Dendritic cell treated with granulocyte-macrophage colony-stimulating factor and Interleukin-4, amounts not matched to agents 40 ng/mL and 50 ng/mL, for 4 days (primary cell): ENCODE data around the gene BROX.
"Not testable (repeated sequence)": the region's sequence is repeated elsewhere in the genome, so short reads cannot be mapped to it uniquely, and the experiment has no call there.

Experiments used
- H3K27ac Mint-ChIP-seq: one replicate; pipeline ENCODE4 v1.8.0; 2022; ENCODE audit warnings: mild to moderate bottlenecking, mixed read lengths
- H3K27me3 Mint-ChIP-seq: one replicate; pipeline ENCODE4 v1.8.0; 2022; ENCODE audit warnings: mild to moderate bottlenecking, mixed read lengths
- H3K36me3 Mint-ChIP-seq: one replicate; pipeline ENCODE4 v1.8.0; 2022; ENCODE audit warnings: low read depth, mixed read lengths
- H3K4me1 Mint-ChIP-seq: one replicate; pipeline ENCODE4 v1.8.0; 2022; ENCODE audit warnings: low read depth, mixed read lengths
- H3K4me3 Mint-ChIP-seq: one replicate; pipeline ENCODE4 v1.8.0; 2022; ENCODE audit warnings: mild to moderate bottlenecking, moderate library complexity, mixed read lengths
- H3K9me3 Mint-ChIP-seq: one replicate; pipeline ENCODE4 v1.8.0; 2022; ENCODE audit warnings: mixed read lengths
- intact Hi-C: fragments of 100-400 bp; cut with micrococcal nuclease; formaldehyde crosslinking; loops from one replicate; pipeline ENCODE4 v1.15.0; 2022

BROX gene

DNA sequence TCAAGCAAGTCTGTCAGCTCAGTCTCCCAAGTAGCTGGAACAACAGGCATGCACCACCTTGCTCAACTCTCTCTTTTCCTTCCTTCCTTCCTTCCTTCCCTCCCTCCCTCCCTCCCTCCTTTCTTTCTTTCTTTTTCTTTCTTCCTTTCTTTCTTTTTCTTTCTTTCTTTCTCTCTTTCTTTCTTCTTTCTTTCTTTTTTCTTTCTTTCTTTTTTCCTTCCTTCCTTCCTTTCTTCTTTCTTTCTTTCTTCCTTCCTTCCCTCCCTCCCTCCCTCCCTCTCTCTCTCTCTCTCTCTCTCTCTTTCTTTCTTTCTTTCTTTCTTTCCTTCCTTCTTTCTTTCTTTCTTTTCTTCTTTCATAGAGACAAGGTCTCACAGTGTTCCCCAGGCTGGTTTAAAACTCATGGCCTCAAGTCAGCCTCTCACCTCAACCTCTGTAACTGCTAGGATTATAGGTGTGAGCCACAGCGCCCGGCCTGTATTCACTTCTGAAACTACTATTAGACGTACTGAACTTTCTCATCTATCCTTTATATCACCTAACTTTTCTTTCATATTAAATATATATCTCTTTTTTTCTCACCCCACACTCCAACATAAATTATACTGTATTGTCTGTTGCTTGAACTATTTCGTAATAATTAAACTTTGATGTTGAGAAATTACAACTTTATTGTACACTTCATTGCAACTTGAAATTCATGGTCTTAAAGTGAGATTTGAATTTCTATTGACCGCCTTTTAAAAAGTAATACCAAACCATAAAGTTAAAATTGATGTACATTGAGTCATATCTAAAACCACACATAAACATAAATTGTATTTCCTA is 29.5 kb downstream of the BROX start:
- H3K4me3 Mint-ChIP-seq, result not testable (repeated sequence)

DNA sequence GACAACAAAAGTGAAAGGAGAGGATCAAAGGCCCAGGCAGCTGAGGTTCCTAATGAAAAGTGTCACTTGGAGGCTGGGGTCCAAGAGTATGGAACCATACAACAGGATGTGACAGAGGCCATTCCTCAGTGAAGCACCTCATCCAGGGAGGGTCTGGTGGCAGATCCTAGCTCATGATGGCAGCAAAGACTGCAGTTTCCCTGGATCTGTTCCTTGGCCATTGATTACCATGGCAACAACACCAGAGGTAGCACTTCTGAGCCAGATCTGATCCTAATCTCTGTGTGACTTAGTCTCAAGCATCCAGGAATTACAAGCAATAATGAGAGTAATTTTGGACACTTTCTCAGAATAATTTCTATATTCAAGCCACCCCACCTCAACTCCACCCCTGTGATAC is 37.6 kb downstream of the BROX start:
- Mint-ChIP-seq H3K27ac (no peak overlapping the region), H3K9me3 (no peaks in the 10 kb centered on the region), H3K4me3 (no peak overlapping the region), H3K36me3 (no peaks in the 10 kb centered on the region), H3K4me1 (peaks cover 6% of the 10 kb centered on the region), H3K27me3 (peaks cover 23% of the 10 kb centered on the region)
- intact Hi-C loops, result no loop called here

More for the DNA sequence above, 29.5 kb downstream of the BROX start:
- H3K9me3 Mint-ChIP-seq, intact Hi-C loops, H3K4me1 Mint-ChIP-seq, H3K36me3 Mint-ChIP-seq, H3K27ac Mint-ChIP-seq: not testable (repeated sequence)
- peaks cover 34% of the 10 kb centered on the region for H3K27me3 Mint-ChIP-seq

DNA sequence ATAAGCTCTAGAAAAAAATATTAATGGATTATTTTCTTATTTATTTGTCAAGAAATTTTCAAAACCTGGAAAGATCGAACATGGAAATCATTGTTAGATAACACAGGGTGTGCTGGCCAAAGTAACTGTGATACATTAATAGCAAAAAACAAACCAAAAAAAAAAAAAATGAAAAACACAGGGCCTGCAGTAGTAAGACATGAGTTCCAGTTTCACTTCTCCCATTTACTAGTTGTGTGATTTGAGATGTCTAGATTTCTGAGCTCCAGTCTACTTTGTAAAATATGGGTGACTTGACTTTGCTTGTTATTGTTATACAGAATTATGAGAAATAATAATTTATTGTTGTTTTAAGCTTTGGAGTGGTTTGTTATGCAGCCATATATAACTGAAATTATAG is 38.3 kb downstream of the BROX start:
- no peak overlapping the region for H3K4me3 Mint-ChIP-seq
- H3K4me1 Mint-ChIP-seq, result peaks cover 6% of the 10 kb centered on the region
- peaks cover 22% of the 10 kb centered on the region for H3K27me3 Mint-ChIP-seq
- H3K9me3 Mint-ChIP-seq, result no peaks in the 10 kb centered on the region
- no peaks in the 10 kb centered on the region for H3K36me3 Mint-ChIP-seq
- intact Hi-C loops, result no loop called here
- H3K27ac Mint-ChIP-seq, result no peak overlapping the region

DNA sequence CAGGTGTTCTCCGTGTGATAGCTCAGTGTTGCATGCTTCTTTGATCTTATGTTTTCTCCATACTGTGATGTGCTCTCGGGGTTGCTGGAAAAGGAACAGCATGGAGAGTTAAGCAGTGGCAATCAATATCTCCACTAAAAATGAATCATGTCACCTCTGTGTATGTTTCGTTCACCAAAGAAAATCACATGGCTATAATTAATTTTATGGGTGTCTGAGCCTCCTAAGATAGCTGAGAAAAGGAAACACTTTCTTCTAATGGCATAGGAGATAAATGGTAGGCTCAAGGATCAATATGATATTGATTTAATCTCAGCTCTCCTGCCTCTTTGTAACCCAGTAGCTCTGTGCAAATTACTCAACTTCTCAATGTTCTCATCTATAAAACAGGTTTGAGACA is 38.9 kb downstream of the BROX start:
- intact Hi-C loops, result no loop called here

DNA sequence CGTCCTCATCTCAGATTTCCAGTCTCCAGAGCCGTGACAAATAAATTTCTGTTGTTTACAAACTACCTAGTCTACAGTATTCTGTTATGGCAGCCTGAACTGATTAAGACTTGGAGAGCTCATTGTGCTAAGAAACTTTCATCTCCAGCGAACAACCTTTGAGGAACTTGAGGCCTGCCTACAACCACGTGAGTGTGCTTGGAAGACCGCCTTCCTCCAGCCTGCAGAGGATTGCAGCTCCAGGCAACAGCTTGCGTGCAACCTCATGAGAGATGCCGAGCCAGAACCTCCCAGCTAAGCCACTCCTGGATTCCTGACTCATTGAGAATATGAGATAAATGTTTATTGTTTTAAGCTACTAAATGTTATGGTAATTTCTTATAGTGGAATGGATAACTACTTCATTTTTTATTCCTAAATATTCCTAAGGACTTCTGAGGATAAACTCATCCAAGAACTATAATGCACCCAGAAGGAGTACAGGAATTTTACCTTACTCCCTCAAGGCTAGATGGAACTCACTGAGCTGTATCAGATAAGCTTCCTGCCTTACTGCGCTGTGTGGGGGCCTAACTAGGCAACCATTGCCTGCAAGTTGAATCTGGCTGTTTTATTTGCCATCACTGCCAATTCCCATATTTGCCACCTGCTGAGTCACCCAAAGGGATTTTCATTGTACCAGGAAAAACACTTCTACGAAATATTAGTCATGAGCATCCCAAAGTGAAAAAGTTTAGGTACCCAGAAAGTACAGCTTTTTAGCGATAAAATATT is 42.2 kb downstream of the BROX start:
- Mint-ChIP-seq H3K36me3 (no peaks in the 10 kb centered on the region), H3K4me1 (peaks cover 6% of the 10 kb centered on the region)
- intact Hi-C loops, result no loop called here

More for the DNA sequence above, 38.9 kb downstream of the BROX start:
- H3K9me3 Mint-ChIP-seq, result no peaks in the 10 kb centered on the region
- H3K27ac Mint-ChIP-seq, result no peak overlapping the region
- H3K27me3 Mint-ChIP-seq, result peaks cover 17% of the 10 kb centered on the region
- H3K36me3 Mint-ChIP-seq, result no peaks in the 10 kb centered on the region
- no peak overlapping the region for H3K4me3 Mint-ChIP-seq
- peaks cover 6% of the 10 kb centered on the region for H3K4me1 Mint-ChIP-seq

DNA sequence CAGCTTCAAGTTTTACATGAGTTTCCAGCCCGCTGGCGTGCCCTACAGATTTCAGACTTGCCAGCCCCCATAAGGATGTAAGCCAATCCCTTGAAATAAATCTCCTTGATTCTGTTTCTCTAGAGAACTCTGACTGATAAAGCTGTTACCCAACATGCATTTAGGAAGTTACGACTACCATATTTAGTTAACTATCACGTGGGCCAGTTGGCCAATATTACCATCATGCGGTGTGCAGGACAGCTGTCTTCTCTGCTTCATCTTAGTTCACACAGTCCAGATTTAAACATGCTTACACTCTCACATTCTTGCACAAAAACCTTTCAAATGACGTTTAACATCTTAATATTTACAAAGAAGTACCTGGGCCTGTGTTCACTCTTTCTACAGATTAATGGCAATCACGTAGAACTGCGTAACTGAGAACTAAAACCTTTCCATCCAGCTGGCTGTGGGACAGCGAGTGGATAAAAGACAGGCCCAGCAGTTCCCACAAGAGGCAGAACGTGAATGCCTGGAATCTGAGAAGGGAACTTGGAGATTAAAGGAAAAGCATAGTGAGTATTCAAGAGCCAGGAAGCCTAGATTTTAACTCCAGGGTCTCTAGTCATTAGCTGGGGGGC is 45.4 kb downstream of the BROX start:
- no peaks in the 10 kb centered on the region for H3K9me3 Mint-ChIP-seq

More for the DNA sequence above, 42.2 kb downstream of the BROX start:
- H3K9me3 Mint-ChIP-seq, result no peaks in the 10 kb centered on the region
- peaks cover 6% of the 10 kb centered on the region for H3K27me3 Mint-ChIP-seq
- no peak overlapping the region for H3K27ac Mint-ChIP-seq
- no peak overlapping the region for H3K4me3 Mint-ChIP-seq

DNA sequence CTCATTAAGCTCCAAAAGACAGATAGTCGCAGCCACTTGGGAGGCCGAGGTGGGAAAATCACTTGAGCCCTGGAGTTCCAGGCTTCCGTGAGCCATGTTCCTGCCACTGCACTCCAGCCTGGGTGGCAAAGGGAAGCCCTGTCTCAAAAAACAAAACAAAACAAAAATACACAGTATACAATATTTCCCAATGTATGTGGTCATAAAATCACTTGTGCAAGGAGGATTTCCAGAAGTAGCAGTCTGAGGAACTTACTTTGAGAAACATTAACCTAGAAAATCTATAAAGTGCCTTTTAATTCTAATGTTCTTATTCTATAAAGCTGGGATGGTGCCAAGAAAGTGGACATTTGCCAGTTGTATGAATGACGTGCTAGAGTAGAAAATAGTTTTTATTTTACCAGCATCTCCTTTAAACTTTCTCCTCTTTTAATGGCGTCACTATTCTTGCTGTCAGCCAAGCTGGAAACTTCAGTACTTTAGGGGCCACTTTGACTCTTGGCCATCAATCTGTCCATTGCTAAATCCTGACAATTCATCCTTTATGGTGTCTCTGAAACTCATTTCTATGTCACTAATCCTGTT is 47.2 kb downstream of the BROX start:
- peaks cover 7% of the 10 kb centered on the region for H3K27me3 Mint-ChIP-seq
- no peaks in the 10 kb centered on the region for H3K9me3 Mint-ChIP-seq
- no peak overlapping the region for H3K4me3 Mint-ChIP-seq
- H3K27ac Mint-ChIP-seq, result no peak overlapping the region
- no peaks in the 10 kb centered on the region for H3K4me1 Mint-ChIP-seq
- no peaks in the 10 kb centered on the region for H3K36me3 Mint-ChIP-seq
- intact Hi-C loops, result no loop called here

More for the DNA sequence above, 45.4 kb downstream of the BROX start:
- intact Hi-C loops, result no loop called here
- H3K27ac Mint-ChIP-seq, result no peak overlapping the region
- H3K4me1 Mint-ChIP-seq, result no peaks in the 10 kb centered on the region
- H3K4me3 Mint-ChIP-seq, result no peak overlapping the region
- peaks cover 6% of the 10 kb centered on the region for H3K27me3 Mint-ChIP-seq
- no peaks in the 10 kb centered on the region for H3K36me3 Mint-ChIP-seq

DNA sequence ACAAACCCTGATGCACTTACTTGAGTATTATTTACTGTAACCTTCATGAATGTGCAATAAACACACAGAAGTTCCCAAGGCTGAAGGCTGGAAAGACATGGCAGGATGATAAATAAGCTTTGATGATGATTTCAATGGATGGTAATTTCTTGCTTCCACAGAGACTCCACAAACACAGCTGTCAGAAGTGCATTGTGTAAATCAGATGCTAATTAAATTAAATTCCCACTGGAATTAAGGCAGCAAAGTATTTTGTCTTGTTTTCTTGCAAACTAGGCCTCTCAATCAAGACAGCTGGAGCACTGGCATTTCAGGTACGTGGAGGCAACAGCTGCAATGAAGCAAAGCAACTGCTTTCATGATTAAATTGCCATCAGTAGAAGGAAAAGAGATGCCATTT is 48.7 kb downstream of the BROX start:
- no peak overlapping the region for H3K27ac Mint-ChIP-seq
- no peak overlapping the region for H3K4me3 Mint-ChIP-seq
- intact Hi-C loops, result no loop called here
- no peaks in the 10 kb centered on the region for H3K9me3 Mint-ChIP-seq
- H3K36me3 Mint-ChIP-seq, result no peaks in the 10 kb centered on the region
- H3K27me3 Mint-ChIP-seq, result peaks cover 7% of the 10 kb centered on the region
- H3K4me1 Mint-ChIP-seq, result no peaks in the 10 kb centered on the region

DNA sequence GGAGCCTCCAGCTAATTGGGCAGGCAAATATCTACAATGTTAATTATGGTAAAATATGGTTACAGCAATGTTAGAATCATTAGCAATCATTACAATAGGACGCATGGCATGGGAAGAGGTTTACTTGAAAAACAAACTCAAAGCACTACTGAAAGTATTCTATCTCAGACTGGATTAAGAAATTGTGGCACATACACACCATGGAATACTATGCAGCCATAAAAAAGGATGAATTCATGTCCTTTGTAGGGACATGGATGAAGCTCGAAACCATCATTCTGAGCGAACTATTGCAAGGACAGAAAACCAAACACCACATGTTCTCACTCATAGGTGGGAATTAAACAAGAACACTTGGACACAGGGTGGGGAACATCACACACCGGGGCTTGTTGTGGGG is 49.8 kb downstream of the BROX start:
- H3K36me3 Mint-ChIP-seq, H3K27ac Mint-ChIP-seq, H3K27me3 Mint-ChIP-seq, H3K9me3 Mint-ChIP-seq, H3K4me3 Mint-ChIP-seq, intact Hi-C loops, H3K4me1 Mint-ChIP-seq: not testable (repeated sequence)

DNA sequence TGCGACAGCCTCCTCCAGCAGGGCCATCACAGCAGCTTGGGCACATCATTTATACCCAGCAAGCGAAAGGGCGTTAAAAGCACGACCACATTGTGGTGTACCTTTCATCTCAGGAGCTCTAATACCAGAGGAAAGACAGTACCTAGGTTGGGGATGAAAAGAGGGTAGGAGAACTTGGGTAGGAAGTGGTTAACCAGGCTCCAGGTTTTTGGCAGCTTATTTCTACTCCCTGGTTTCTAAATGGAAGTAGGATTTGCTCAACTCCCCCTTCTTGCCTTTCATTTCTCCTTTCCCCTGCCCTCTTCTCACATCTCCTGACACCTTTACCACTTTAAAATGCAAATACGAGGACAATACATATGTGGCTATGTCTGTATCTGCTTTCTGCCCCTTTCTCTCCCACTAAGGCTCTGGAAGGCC is 54.8 kb downstream of the BROX start:
- no peak overlapping the region for H3K27ac Mint-ChIP-seq
- no peak overlapping the region for H3K4me3 Mint-ChIP-seq
- H3K36me3 Mint-ChIP-seq, result no peaks in the 10 kb centered on the region
- H3K4me1 Mint-ChIP-seq, result peaks cover 8% of the 10 kb centered on the region
- intact Hi-C loops, result no loop called here
- H3K27me3 Mint-ChIP-seq, result peaks cover 3% of the 10 kb centered on the region
- peaks cover 17% of the 10 kb centered on the region for H3K9me3 Mint-ChIP-seq

DNA sequence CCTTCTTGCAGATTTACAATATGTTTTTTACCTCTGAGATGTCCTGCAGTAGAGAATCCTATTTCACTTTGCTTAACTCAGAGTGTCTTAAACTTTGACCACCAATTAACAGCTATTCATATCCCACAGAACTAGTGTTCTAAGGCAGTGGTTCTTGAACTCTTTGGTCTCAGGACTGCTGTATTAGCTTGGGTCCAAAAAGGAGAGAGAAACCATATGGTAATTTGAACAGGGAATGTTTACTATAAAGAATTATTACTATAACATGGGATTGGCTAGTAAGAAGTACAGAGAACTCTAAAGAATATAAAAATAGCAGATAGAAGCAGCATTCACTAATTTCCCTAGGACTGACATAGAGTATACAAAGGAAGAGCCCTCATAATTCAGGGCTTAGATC is 56.2 kb downstream of the BROX start:
- H3K4me3 Mint-ChIP-seq, result no peak overlapping the region
- no peaks in the 10 kb centered on the region for H3K36me3 Mint-ChIP-seq
- peaks cover 8% of the 10 kb centered on the region for H3K4me1 Mint-ChIP-seq
- H3K9me3 Mint-ChIP-seq, result peaks cover 17% of the 10 kb centered on the region
- H3K27me3 Mint-ChIP-seq, result peaks cover 3% of the 10 kb centered on the region
- H3K27ac Mint-ChIP-seq, result no peak overlapping the region
- intact Hi-C loops, result no loop called here

DNA sequence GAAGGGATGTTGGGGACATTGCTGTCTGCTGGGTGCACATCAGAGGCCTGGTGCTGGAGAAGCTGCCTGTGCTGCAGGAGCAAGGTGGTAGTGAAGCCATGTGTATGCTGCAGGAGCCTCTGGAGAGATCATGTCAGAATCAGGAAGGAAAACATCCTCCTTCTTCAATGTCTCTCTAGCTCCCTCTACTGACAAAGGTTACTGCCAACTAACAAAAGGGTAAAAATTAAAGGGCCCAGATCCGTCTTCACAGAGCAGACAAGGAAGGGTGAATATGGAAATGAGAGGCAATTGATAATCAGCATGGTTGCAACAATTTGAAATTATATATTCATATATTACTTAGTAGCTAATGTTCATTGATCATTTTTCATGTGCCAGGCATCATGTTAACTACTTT is 56.8 kb downstream of the BROX start:
- Mint-ChIP-seq H3K27me3 (peaks cover 2% of the 10 kb centered on the region), H3K4me1 (peaks cover 8% of the 10 kb centered on the region), H3K4me3 (no peak overlapping the region), H3K36me3 (no peaks in the 10 kb centered on the region), H3K9me3 (peaks cover 17% of the 10 kb centered on the region), H3K27ac (no peak overlapping the region)
- intact Hi-C loops, result no loop called here

DNA sequence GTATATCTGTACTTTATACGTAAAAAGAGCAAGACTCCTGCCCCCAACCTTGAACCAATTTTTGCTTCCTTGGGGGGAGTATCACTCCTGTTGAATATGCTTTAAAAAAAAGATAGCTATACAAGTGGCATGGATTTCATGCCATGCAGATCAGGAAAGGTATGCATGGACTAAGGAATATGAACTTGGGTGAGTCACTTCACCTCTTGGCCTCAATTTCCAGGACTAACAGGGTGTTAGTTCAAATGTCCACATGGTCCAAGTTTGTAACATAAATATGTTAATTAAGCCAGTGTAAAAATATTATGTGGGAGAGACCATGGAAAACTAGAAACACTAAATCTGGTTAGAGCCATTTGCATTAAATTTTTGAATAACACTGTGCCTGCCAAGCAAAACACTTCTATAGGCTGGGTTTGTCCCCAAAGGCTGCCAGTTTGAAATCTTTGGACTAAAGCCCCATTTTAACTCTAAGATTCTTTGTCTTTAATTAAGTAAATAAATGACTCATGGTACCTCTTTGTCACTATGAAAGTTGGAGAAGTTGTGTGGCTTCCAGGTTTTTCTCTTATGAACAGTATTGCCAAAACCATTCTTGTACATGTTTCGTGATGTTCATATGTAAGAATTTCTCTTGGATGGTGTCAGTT is 57.7 kb downstream of the BROX start:
- H3K4me1 Mint-ChIP-seq, result peaks cover 8% of the 10 kb centered on the region
- H3K4me3 Mint-ChIP-seq, result no peak overlapping the region
- intact Hi-C loops, result no loop called here
- peaks cover 3% of the 10 kb centered on the region for H3K27me3 Mint-ChIP-seq
- no peaks in the 10 kb centered on the region for H3K36me3 Mint-ChIP-seq
- no peak overlapping the region for H3K27ac Mint-ChIP-seq
- H3K9me3 Mint-ChIP-seq, result peaks cover 17% of the 10 kb centered on the region
